Breast epithelium (tissue), 4 donors: ENCODE data around the gene TRIM5. TPM values are rescaled to one million over a fixed set of nuclear protein-coding genes. Genes with fewer than 3 reads are reported as not detected.

Source experiments
- DNase-seq, 2 donors: peaks; one replicate each; pipeline ENCODE4 v3.0.0-alpha.2; 2019; ENCODE audit warnings: low spot score in 2 of 2
- H3K27ac ChIP-seq, 2 donors: fragments of 200-600 bp; sonication (generic) in 1 of 2; one replicate each; pipeline ENCODE4 v1.5.1; 2016 to 2019; ENCODE audit warnings: mild to moderate bottlenecking in 1 of 2
- H3K27me3 ChIP-seq, 2 donors: fragments of 200-600 bp; sonication (generic) in 1 of 2; one replicate each; pipeline versions ENCODE4 v1.5.1 to v1.6.0; 2017 to 2019; ENCODE audit warnings: control low read depth in 1 of 2, mild to moderate bottlenecking in 1 of 2
- H3K36me3 ChIP-seq: fragments of 200-600 bp; one replicate; pipeline ENCODE4 v1.5.1; 2019
- H3K4me1 ChIP-seq, 2 donors: fragments of 200-600 bp; sonication (generic); one replicate each; pipeline ENCODE4 v1.5.1; 2016 to 2019; ENCODE audit warnings: control low read depth in 1 of 2
- H3K4me3 ChIP-seq, 3 donors: fragments of 200-600 bp; sonication (generic); 1 replicate in 2 of 3; 2 replicates in 1 of 3; pipeline ENCODE4 v1.5.1; 2016 to 2019; ENCODE audit warnings: mild to moderate bottlenecking in 3 of 3, moderate library complexity in 2 of 3
- H3K9me3 ChIP-seq, 2 donors: fragments of 200-600 bp; sonication (generic) in 1 of 2; one replicate each; pipeline ENCODE4 v1.5.1; 2016 to 2019; ENCODE audit warnings: control low read depth in 1 of 2
- POLR2A ChIP-seq: fragments of 450-650 bp; IDR thresholded peaks from one replicate; pipeline ENCODE4 v1.6.1; 2016; ENCODE audit warnings: antibody characterized with exemption, mild to moderate bottlenecking, moderate library complexity
- POLR2AphosphoS5 ChIP-seq, 3 donors: sonication (generic); formaldehyde crosslinking; IDR thresholded peaks; one replicate each; pipeline ENCODE4 v1.6.1; 2017; ENCODE audit warnings: antibody characterized with exemption in 3 of 3
- intact Hi-C: fragments of 100-400 bp; cut with DNase I; formaldehyde crosslinking; loops from one replicate; pipeline ENCODE4 v1.15.1; 2023; ENCODE audit warnings: low total_unique reads
- total RNA-seq, 3 donors: library from RNA; depleted of rRNA; stranded (reverse); fragments of >200 nt; gene quantifications; one replicate each; pipeline ENCODE4 v1.1.0, GENCODE V29; 2016
- TF ChIP-seq, protein P1 (sequence below), 3 donors: fragments of 450-650 bp; IDR thresholded peaks; one replicate each; pipeline ENCODE4 v1.5.1; 2016 to 2017; ENCODE audit warnings: antibody characterized with exemption in 3 of 3, mild to moderate bottlenecking in 3 of 3, moderate library complexity in 3 of 3

The TRIM5 gene
- total RNA-seq, 3 donors from 2014 or later: 17.1 to 34.4 (median 28.5) TPM

DNA sequence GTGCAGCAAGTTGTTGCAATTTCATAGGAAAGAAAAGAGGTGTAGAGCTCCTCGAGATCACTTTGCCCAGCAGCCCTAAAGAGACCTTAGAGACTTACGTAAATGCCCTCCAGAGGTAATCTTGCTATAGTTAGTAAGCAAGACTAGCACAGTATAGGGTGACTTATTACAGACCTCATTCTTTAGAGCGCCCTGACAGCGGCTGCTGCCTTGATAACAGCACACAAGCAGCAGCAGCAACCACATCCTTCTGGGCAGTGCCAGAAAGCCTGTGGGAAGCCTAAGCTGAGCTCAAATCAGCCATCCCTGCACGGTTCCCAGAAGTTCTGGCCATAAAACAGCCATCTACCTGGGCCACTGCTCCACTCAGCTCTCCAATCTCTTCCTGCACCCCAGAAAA is 28.8 kb upstream of the TRIM5 start:
- no peak overlapping the region for H3K27ac ChIP-seq
- TF ChIP-seq POLR2AphosphoS5 (IDR thresholded peaks at IDR 0.05) (no peak), POLR2A (no peak)
- TF ChIP-seq, protein P1, sequence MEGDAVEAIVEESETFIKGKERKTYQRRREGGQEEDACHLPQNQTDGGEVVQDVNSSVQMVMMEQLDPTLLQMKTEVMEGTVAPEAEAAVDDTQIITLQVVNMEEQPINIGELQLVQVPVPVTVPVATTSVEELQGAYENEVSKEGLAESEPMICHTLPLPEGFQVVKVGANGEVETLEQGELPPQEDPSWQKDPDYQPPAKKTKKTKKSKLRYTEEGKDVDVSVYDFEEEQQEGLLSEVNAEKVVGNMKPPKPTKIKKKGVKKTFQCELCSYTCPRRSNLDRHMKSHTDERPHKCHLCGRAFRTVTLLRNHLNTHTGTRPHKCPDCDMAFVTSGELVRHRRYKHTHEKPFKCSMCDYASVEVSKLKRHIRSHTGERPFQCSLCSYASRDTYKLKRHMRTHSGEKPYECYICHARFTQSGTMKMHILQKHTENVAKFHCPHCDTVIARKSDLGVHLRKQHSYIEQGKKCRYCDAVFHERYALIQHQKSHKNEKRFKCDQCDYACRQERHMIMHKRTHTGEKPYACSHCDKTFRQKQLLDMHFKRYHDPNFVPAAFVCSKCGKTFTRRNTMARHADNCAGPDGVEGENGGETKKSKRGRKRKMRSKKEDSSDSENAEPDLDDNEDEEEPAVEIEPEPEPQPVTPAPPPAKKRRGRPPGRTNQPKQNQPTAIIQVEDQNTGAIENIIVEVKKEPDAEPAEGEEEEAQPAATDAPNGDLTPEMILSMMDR (IDR thresholded peaks at IDR 0.05): no peak
- intact Hi-C loops: loop anchor here (5.0 kb wide), 1 partner anchor 251 kb away; no protein-coding TSS in a partner anchor
- peaks cover 4% of the 10 kb centered on the region for H3K36me3 ChIP-seq
- no peak overlapping the region for H3K4me3 ChIP-seq
- no peaks in the 10 kb centered on the region for H3K4me1 ChIP-seq
- no peak for DNase-seq
- H3K27me3 ChIP-seq: no peaks in the 10 kb centered on the region
- H3K9me3 ChIP-seq: no peaks in the 10 kb centered on the region

DNA sequence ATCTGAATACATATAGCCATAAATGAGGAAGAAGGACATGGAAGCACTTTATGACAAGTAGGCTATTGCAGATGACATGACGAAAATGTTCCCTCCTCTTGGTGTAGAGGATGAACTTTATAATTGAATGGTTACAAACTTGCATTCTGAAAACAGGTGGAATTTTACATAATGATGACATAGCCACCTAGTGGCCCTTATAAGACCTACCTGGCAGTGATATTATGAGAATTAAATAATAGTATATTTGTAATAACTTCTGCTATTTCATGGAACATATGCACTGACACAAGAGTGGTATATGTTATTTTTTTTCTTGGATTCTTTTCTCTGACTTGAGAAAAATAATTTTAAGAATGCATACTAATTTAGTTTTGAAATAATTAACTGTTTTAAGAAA is 27.6 kb upstream of the TRIM5 start:
- intact Hi-C loops: loop anchor here (5.0 kb wide), 1 partner anchor 250 kb away; no protein-coding TSS in a partner anchor
- H3K36me3 ChIP-seq: peaks cover 5% of the 10 kb centered on the region
- no peak for TF ChIP-seq POLR2A
- no peak for TF ChIP-seq POLR2AphosphoS5 (IDR thresholded peaks at IDR 0.05)
- TF ChIP-seq, protein P1 (IDR thresholded peaks at IDR 0.05): peak in 2 of 3 donors; percentile 40 to 45
- H3K9me3 ChIP-seq: no peaks in the 10 kb centered on the region
- no peaks in the 10 kb centered on the region for H3K27me3 ChIP-seq
- H3K4me3 ChIP-seq: no peak overlapping the region
- H3K27ac ChIP-seq: no peak overlapping the region
- DNase-seq: no peak
- no peaks in the 10 kb centered on the region for H3K4me1 ChIP-seq

DNA sequence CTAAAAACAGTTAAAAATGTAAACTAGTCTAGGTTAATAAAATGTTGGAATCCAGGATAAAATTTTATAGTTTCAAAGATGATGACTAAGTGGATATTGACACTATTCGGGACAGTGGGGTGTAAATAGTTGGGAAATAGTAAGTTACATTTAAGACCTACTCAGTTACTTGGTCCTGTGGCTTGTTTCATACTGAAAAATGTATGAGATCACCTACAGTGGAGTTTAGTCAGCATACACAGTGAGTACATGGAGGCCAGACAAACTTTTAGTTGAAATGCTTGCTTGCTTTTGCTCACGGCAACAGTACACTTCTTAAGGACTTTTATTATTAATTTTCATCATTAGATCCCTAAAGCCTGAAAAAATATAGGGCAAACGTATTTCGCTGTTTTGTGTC is 20.8 kb upstream of the TRIM5 start:
- peaks cover 5% of the 10 kb centered on the region for H3K36me3 ChIP-seq

DNA sequence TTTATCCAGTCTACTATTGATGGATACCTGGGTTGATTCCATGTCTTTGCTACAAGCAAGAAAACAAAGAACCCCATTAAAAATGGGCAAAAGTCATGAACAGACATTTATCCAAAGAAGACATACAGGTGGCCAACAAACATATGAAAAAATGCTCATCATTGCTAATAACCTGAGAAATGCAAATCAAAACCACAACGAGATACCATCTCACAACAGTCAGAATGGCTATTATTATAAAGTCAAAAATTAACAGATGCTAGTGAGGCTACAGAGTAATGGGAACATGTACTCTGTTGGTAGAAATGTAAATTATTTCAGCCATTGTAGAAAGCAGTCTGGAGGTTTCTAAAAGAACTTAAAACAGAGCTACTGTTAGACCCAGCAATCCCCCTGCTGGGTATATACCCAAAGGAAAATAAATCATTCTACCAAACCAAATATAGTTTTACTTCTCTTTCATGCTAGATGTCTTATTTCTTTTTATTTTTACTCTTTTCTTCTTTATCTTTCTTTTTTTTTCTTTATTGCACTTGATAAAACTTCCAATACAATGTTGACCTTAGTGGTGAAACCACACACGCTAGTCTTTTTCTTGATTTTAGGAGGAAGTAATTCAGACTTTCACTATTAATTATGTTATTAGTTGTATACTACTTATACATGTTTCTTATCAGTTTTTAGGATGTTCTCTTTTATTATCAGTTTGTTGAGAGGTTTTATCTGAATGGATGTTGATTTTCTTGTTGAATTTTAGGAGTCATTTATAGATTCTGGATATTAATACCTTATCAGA is 19.1 kb upstream of the TRIM5 start:
- no peaks in the 10 kb centered on the region for H3K27me3 ChIP-seq
- H3K27ac ChIP-seq: no peak overlapping the region
- no peak for DNase-seq
- peaks cover 3% of the 10 kb centered on the region for H3K36me3 ChIP-seq
- H3K9me3 ChIP-seq: no peaks in the 10 kb centered on the region
- intact Hi-C loops: no loop called here
- no peaks in the 10 kb centered on the region for H3K4me1 ChIP-seq
- H3K4me3 ChIP-seq: no peak overlapping the region
- TF ChIP-seq POLR2A (no peak), POLR2AphosphoS5 (IDR thresholded peaks at IDR 0.05) (no peak)
- TF ChIP-seq, protein P1 (IDR thresholded peaks at IDR 0.05): no peak

More for the DNA sequence above, 20.8 kb upstream of the TRIM5 start:
- H3K27ac ChIP-seq: no peak overlapping the region
- H3K4me3 ChIP-seq: no peak overlapping the region
- H3K4me1 ChIP-seq: no peaks in the 10 kb centered on the region
- TF ChIP-seq POLR2A (no peak), POLR2AphosphoS5 (IDR thresholded peaks at IDR 0.05) (no peak)
- TF ChIP-seq, protein P1 (IDR thresholded peaks at IDR 0.05): no peak
- intact Hi-C loops: no loop called here
- DNase-seq: no peak
- no peaks in the 10 kb centered on the region for H3K9me3 ChIP-seq
- H3K27me3 ChIP-seq: no peaks in the 10 kb centered on the region

DNA sequence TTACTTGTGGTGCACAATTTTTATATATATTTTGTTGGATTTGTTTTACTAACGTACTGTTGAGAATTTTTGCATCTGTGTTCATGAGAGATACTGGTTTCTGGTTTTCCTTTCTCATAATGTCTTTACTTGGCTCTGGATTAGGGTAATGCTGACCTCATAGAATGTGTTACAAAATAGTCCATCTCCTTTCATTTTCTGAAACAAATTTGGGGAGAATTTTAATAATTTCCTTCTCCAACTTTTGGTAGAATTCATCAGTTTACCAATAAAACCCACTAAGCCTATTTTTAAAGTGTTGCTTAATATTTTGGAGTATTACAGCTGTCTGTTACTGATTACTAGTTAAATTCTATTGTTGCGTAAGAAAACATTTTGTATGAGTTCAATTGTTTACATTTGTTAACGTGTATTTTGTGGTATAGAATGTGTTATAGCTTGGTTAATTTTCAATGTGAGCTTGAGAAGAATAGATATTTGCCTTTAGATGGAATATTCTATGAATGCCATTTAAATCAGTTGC is 16.2 kb upstream of the TRIM5 start:
- intact Hi-C loops: no loop called here
- Histone ChIP-seq H3K27ac (peak overlapping the region in 1 of 2 donors; percentile 14), H3K9me3 (no peaks in the 10 kb centered on the region), H3K4me1 (no peaks in the 10 kb centered on the region), H3K4me3 (no peak overlapping the region), H3K27me3 (no peaks in the 10 kb centered on the region), H3K36me3 (peaks cover 8% of the 10 kb centered on the region)
- DNase-seq: no peak
- TF ChIP-seq POLR2A (no peak), POLR2AphosphoS5 (IDR thresholded peaks at IDR 0.05) (no peak)
- TF ChIP-seq, protein P1 (IDR thresholded peaks at IDR 0.05): no peak
